Neural crest cell (in vitro differentiated cells): ENCODE data around the gene NHSL2. TPM values are rescaled to one million over a fixed set of nuclear protein-coding genes. Genes with fewer than 3 reads are reported as not detected.
A peak's percentile ranks its signal among the peaks of the same experiment; 100 is the strongest.

Experiments
- DNase-seq: peaks from one replicate; pipeline ENCODE4 v3.0.0; 2021; ENCODE audit warnings: low read depth, mixed read lengths, low spot score
- H3K27ac Mint-ChIP-seq: one replicate; pipeline ENCODE4 v1.8.0; 2021; ENCODE audit warnings: mild to moderate bottlenecking, mixed read lengths; ENCODE audit not compliant: unreplicated experiment
- H3K27me3 Mint-ChIP-seq: 2 replicates; pipeline ENCODE4 v1.8.0; 2021; ENCODE audit warnings: low read depth, mild to moderate bottlenecking, mixed read lengths
- H3K36me3 Mint-ChIP-seq: 2 replicates; pipeline ENCODE4 v1.8.0; 2021; ENCODE audit warnings: low read depth, mild to moderate bottlenecking, mixed read lengths
- H3K4me1 Mint-ChIP-seq: 2 replicates; pipeline ENCODE4 v1.8.0; 2021; ENCODE audit warnings: mixed read lengths
- H3K4me3 Mint-ChIP-seq: one replicate; pipeline ENCODE4 v1.8.0; 2021; ENCODE audit warnings: mild to moderate bottlenecking, mixed read lengths
- H3K9me3 Mint-ChIP-seq: 2 replicates; pipeline ENCODE4 v1.8.0; 2021; ENCODE audit warnings: mixed read lengths
- CTCF ChIP-seq: fragments of 200-600 bp; sonication (generic); conservative IDR thresholded peaks from 2 replicates; pipeline ENCODE4 v1.5.0; 2021; ENCODE audit warnings: antibody characterized with exemption, mild to moderate bottlenecking
- total RNA-seq: library from RNA; stranded (reverse); gene quantifications from 2 replicates; pipeline ENCODE4 v1.2.1, GENCODE V29; 2021

NHSL2 gene
- total RNA-seq, 1 donor from 2014 or later: 9.9 TPM

- peaks cover 17% of the 10 kb centered on the region for H3K4me1 Mint-ChIP-seq
- TF ChIP-seq CTCF: peak; percentile 34
- no peaks in the 10 kb centered on the region for H3K9me3 Mint-ChIP-seq
- no peaks in the 10 kb centered on the region for H3K27me3 Mint-ChIP-seq
- peaks cover 4% of the 10 kb centered on the region for H3K36me3 Mint-ChIP-seq
- DNase-seq: no peak
- no peak overlapping the region for H3K27ac Mint-ChIP-seq
- no peak overlapping the region for H3K4me3 Mint-ChIP-seq
Observed at GRCh38 chrX:72003811-72004750, 93.4 kb downstream of the NHSL2 start.

GRCh38 chrX:72005046-72005445 lies 94.4 kb downstream of the NHSL2 start:
- Mint-ChIP-seq H3K4me3 (no peak overlapping the region), H3K27ac (no peak overlapping the region), H3K27me3 (no peaks in the 10 kb centered on the region), H3K9me3 (peaks cover 6% of the 10 kb centered on the region), H3K36me3 (peaks cover 9% of the 10 kb centered on the region), H3K4me1 (peaks cover 15% of the 10 kb centered on the region)
- DNase-seq: no peak
- no peak for TF ChIP-seq CTCF

GRCh38 chrX:72006461-72006860 lies 95.8 kb downstream of the NHSL2 start:
- no peak overlapping the region for H3K27ac Mint-ChIP-seq
- peaks cover 12% of the 10 kb centered on the region for H3K4me1 Mint-ChIP-seq
- H3K9me3 Mint-ChIP-seq: peaks cover 6% of the 10 kb centered on the region
- no peak for DNase-seq
- TF ChIP-seq CTCF: no peak
- H3K36me3 Mint-ChIP-seq: peaks cover 11% of the 10 kb centered on the region
- H3K27me3 Mint-ChIP-seq: no peaks in the 10 kb centered on the region
- no peak overlapping the region for H3K4me3 Mint-ChIP-seq

GRCh38 chrX:72009731-72010130 lies 99.1 kb downstream of the NHSL2 start:
- H3K36me3 Mint-ChIP-seq: peaks cover 21% of the 10 kb centered on the region
- H3K9me3 Mint-ChIP-seq: peaks cover 6% of the 10 kb centered on the region
- peaks cover 5% of the 10 kb centered on the region for H3K4me1 Mint-ChIP-seq
- no peak for TF ChIP-seq CTCF
- no peak for DNase-seq
- H3K27ac Mint-ChIP-seq: no peak overlapping the region
- no peak overlapping the region for H3K4me3 Mint-ChIP-seq
- no peaks in the 10 kb centered on the region for H3K27me3 Mint-ChIP-seq

- Mint-ChIP-seq H3K27me3 (no peaks in the 10 kb centered on the region), H3K4me1 (peaks cover 5% of the 10 kb centered on the region), H3K36me3 (peaks cover 21% of the 10 kb centered on the region), H3K27ac (no peak overlapping the region), H3K4me3 (no peak overlapping the region), H3K9me3 (peaks cover 6% of the 10 kb centered on the region)
- no peak for DNase-seq
- TF ChIP-seq CTCF: no peak
Observed at GRCh38 chrX:72011734-72012133, 101.1 kb downstream of the NHSL2 start.
